ENCODE results near the gene JPH3.

JPH3 gene

DNA sequence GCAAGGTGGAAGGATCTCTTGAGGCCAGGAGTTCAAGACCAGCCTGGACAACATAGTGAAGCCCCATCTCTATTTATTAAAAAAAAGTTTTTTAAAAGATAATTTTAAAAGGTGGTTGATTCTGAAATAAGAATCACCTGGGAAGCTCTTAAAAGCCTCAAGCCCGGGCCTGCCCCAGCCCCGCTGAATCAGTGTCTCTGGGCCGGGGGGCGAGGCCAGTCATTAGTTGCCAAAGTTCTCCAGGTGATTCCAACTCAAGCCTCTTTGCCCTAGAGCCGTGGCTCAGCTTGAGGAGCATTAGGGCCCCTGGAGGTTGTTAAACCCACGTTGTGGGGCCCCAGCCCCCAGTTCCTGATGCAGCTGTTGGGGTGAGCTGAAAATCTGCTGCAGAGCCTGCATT lies 24.6 kb downstream of the JPH3 start:
- DNase-seq (ENCODE audit: low spot score): no peak

DNA sequence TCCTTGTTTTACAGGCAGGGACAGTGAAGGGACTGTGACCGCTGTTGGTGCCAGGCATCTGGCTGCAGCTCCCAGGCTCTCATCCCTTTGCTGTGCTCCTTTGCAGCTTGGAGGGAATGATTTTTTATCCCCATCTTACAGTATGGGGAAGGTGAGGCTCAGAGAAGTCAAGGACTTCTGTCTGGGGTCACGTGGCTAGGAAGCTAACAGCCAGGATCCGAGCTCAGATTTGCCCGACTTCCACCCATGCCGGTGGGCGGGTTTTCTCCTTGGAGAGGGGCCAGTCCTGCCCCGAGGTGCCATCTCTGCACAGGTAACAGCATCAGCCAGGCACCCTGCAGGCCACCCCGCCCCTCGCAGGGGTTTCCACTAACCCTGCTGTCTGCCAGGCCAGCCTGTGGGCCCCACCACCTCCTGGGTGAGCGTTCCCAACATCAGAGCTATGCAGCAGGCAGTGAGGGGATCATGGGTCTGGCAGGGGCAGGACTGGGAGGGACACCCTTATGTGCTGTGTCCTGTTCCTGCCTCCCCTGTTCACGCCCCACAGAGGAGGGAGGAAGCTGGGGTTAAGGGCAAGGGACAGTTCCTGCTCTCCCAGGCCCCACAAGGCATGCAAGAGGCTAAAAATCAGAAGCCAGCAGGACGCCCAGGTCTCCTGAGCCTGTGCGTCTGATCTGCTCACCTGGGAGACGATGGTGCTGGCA lies 25.4 kb downstream of the JPH3 start:
- no peak for DNase-seq (ENCODE audit: low spot score)

GRCh38 chr16:87628246-87628923 lies 26.1 kb downstream of the JPH3 start:
- no peak for DNase-seq (ENCODE audit: low spot score)

- DNase-seq (ENCODE audit: low spot score): no peak
Measured at GRCh38 chr16:87628940-87629339, 26.6 kb downstream of the JPH3 start.

- no peak for DNase-seq (ENCODE audit: low spot score)
Measured at GRCh38 chr16:87631067-87631466, 28.8 kb downstream of the JPH3 start.

DNA sequence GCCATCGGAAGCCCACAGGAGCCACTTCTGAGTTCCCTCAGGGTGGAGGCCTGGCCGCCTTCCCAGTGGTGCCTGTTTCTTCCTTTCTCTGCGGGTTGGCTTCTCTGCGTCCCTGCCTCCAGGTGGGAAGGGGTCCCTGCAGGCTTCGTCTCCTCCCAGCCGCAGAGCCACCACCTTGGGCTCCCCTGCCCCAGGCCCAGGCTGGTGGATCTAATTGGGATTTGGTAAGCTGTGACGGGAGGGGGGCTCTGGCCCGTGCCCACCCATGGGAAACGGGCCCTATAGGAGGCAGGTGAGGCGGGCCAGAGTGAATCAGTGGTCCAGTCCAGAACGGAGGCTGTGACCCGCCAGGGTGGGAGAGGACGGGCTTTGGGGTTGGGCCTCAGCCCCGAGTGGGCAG lies 32.1 kb downstream of the JPH3 start:
- no peak for DNase-seq (ENCODE audit: low spot score)

- peak; percentile 65 for DNase-seq (ENCODE audit: low spot score)
Measured at GRCh38 chr16:87635541-87636049, 33.3 kb downstream of the JPH3 start.

DNA sequence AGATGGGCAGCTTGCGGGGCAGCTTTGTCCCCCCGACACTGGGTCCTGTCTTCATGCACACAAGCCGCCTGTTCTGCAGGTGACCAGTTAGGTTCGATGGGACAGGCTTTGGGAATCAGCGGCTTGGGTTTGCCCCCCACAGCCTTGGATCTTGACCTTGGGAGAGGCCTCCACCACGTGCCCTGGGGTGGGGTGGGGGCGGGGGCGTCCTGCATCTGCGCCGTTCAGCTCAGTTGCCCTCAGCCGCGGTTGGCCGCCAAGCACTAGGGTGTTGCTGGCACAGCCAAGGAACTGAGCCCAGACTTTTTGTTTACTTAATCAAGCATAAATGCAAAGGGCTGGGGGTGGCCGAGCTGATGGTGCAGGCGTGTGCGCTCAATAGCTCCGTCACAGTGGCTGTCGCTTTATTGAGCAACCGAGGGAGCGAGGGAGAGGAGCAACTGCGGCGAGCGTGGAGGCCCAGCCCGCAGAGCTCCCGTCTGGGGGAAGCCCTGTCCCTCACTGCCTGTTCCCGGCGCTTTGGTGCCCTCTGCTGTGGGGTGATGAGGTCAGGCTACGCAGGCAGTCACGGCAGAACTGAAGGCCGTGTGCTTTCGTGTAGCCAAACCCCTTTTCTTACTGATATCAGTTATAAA lies 33.9 kb downstream of the JPH3 start:
- DNase-seq (ENCODE audit: low spot score): peak; percentile 75

- DNase-seq (ENCODE audit: low spot score): no peak
Measured at GRCh38 chr16:87636741-87637140, 34.4 kb downstream of the JPH3 start.

- no peak for DNase-seq (ENCODE audit: low spot score)
Measured at GRCh38 chr16:87637357-87637756, 35.0 kb downstream of the JPH3 start.

- no peak for DNase-seq (ENCODE audit: low spot score)
Measured at GRCh38 chr16:87638736-87639135, 36.4 kb downstream of the JPH3 start.

DNA sequence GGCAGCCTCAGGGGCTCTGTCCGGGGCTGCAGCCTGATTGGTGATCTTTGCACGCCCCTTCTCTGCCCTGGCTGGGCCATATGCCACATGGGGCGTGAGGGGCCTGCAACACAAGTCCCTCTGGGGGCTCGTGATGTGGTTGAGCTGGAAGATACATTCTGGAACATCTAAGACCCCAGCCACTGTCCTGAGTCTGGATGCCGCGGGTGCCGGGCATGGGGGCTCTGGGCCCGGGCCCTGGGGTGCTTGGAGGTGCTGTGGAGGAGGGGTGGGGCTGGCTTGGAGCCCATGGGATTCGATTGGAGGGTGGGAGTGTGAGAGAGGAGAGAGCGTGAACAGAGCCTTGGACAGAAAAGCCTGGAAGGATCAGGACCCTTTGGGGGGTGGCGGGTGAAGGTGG lies 39.4 kb downstream of the JPH3 start:
- DNase-seq (ENCODE audit: low spot score): no peak

GRCh38 chr16:87642491-87642890 lies 40.2 kb downstream of the JPH3 start:
- DNase-seq (ENCODE audit: low spot score): no peak

DNA sequence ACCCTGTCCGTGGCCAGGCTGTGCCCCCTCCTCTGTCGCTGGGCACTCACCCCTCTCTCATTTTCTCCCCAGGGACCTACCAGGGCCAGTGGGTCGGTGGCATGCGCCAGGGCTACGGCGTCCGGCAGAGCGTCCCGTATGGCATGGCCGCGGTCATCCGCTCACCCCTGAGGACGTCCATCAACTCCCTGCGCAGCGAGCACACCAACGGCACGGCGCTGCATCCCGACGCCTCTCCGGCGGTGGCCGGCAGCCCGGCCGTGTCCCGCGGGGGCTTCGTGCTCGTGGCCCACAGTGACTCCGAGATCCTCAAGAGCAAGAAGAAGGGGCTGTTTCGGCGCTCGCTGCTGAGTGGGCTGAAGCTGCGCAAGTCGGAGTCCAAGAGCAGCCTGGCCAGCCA lies 41.9 kb downstream of the JPH3 start:
- no peak for DNase-seq (ENCODE audit: low spot score)

- DNase-seq (ENCODE audit: low spot score): no peak
Measured at GRCh38 chr16:87644596-87644995, 42.3 kb downstream of the JPH3 start.

DNA sequence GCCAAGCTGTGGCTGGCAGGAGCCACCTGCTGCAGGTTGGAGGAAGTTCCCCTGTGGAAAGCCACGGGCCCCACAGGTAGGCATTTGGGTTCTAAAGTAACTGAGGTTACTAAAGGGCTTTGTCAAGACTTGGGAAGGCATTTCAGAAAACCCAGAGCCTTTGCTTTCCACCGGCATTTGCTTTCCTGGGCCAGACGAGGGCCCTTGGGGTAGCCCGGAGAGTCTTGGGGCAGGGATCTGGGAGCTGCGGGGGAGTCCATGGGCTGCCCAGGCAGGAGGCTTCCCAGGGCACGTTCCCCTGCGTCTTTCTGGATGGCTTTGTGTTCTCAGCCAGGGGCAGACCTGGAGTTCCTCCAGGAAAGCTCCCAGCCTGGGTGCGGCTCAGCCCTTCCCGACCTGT lies 43.5 kb downstream of the JPH3 start:
- DNase-seq (ENCODE audit: low spot score): no peak

- no peak for DNase-seq (ENCODE audit: low spot score)
Measured at GRCh38 chr16:87647431-87648185, 45.3 kb downstream of the JPH3 start.

- DNase-seq (ENCODE audit: low spot score): no peak
Measured at GRCh38 chr16:87648236-87648635, 45.9 kb downstream of the JPH3 start.

GRCh38 chr16:87648698-87649487 lies 46.6 kb downstream of the JPH3 start:
- no peak for DNase-seq (ENCODE audit: low spot score)

DNA sequence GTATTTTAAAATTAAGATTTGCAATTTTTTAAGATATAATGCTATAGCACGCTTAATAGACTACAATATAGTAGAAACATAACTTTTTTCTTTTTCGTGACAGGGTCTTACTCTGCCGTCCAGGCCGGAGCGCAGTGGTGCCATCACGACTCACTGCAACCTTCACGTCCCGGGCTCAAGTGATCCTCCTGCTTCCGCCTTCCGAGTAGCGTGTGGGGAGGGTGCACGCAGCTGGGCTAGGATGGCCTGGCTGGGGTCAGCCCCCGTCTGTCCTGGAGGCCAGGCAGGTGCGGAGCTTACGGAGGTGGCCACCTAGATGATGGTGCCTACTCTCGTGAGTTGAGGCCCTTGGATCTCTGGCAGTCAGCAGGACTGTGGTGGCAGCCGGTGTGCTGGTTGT lies 50.1 kb downstream of the JPH3 start:
- no peak for DNase-seq (ENCODE audit: low spot score)

- no peak for DNase-seq (ENCODE audit: low spot score)
Measured at GRCh38 chr16:87652799-87653198, 50.5 kb downstream of the JPH3 start.

DNA sequence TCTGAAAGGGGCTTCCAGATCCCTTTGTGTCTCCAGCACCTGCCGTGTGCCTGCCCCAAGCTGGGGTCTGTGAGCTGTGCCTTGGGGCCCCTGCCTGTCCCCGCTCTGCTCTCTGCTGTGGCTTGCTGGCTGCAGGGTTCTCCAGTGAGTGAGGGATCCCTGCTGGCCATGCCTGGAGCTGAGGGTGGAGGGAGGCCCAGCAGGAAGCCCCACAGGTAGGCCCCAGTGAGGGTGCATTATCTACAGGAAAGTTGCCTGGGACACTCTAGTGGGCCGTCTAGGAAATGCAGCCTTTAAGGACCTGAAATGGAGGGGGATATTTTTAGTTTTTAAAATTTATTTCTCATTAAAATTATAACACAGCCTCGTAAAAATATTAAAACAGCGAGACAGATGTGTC lies 50.9 kb downstream of the JPH3 start:
- no peak for DNase-seq (ENCODE audit: low spot score)

Measured in CD4-positive, alpha-beta T cell treated with Interleukin-15 for 4 hours (primary cell).